Tibial artery (tissue), 4 donors: ENCODE data around the gene TMIE.

Experiments used
- DNase-seq, 2 donors: peaks; one replicate each; pipeline ENCODE4 v3.0.0-alpha.2; 2019
- H3K27ac ChIP-seq, 2 donors: fragments of 200-600 bp; sonication (generic) in 1 of 2; 1 replicate in 1 of 2; 2 replicates in 1 of 2; pipeline ENCODE4 v1.5.1; 2018 to 2019; ENCODE audit warnings: mild to moderate bottlenecking in 1 of 2
- H3K27me3 ChIP-seq, 2 donors: fragments of 200-600 bp; sonication (generic) in 1 of 2; one replicate each; pipeline versions ENCODE4 v1.5.1 to v1.6.0; 2016 to 2019
- H3K36me3 ChIP-seq, 3 donors: fragments of 200-600 bp; sonication (generic) in 2 of 3; one replicate each; pipeline ENCODE4 v1.5.1; 2016 to 2019; ENCODE audit warnings: mild to moderate bottlenecking in 2 of 3
- H3K4me1 ChIP-seq, 4 donors: fragments of 200-600 bp; sonication (generic) in 2 of 4; 1 replicate in 3 of 4; 2 replicates in 1 of 4; pipeline ENCODE4 v1.5.1; 2016 to 2019
- H3K4me3 ChIP-seq, 2 donors: fragments of 200-600 bp; sonication (generic) in 1 of 2; 1 replicate in 1 of 2; 2 replicates in 1 of 2; pipeline ENCODE4 v1.5.1; 2018 to 2019; ENCODE audit warnings: mild to moderate bottlenecking in 2 of 2
- H3K9me3 ChIP-seq, 3 donors: fragments of 200-600 bp; sonication (generic) in 1 of 3; one replicate each; pipeline ENCODE4 v1.5.1; 2016 to 2019
- intact Hi-C: fragments of 100-400 bp; cut with DNase I; formaldehyde crosslinking; loops from one replicate; pipeline ENCODE4 v1.15.0; 2023; ENCODE audit warnings: low total_unique reads
- TF ChIP-seq, protein P1 (sequence below), 2 experiments: fragments of 200-600 bp in 1 of 2; fragments of 450-650 bp in 1 of 2; IDR thresholded peaks; one replicate each; pipeline ENCODE4 v1.5.1; 2017 to 2019; ENCODE audit warnings: antibody characterized with exemption in 2 of 2, mild to moderate bottlenecking in 1 of 2, moderate library complexity in 1 of 2

Gene TMIE

DNA sequence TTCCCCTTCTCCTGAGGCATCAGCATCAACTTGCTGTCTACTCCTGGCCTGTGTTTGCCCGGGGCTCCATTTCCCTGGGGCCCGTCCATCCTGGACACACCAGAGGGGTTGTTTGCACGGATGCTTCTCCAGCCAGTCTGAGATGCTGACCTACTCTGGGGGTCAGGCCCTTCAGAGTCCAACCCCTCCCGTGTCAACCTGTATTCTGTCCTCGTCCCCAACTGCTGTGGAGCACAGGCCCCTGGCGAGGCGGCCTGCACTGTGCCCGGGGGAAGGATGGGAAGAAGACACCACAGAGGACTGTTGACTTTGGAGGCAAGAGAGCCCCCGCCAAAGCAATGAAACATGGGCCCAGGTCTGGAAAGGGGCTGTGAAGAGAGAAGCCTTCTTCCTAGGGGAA, 33.5 kb upstream of the TMIE start:
- Histone ChIP-seq H3K27me3 (peaks cover 0 to 6% of the 10 kb centered on the region in 2 donors), H3K27ac (no peak overlapping the region), H3K9me3 (no peaks in the 10 kb centered on the region), H3K36me3 (peaks cover 0 to 20% (median 0%) of the 10 kb centered on the region in 3 donors), H3K4me1 (peaks cover 0 to 7% (median 0%) of the 10 kb centered on the region in 4 donors), H3K4me3 (no peak overlapping the region)
- TF ChIP-seq, protein P1, sequence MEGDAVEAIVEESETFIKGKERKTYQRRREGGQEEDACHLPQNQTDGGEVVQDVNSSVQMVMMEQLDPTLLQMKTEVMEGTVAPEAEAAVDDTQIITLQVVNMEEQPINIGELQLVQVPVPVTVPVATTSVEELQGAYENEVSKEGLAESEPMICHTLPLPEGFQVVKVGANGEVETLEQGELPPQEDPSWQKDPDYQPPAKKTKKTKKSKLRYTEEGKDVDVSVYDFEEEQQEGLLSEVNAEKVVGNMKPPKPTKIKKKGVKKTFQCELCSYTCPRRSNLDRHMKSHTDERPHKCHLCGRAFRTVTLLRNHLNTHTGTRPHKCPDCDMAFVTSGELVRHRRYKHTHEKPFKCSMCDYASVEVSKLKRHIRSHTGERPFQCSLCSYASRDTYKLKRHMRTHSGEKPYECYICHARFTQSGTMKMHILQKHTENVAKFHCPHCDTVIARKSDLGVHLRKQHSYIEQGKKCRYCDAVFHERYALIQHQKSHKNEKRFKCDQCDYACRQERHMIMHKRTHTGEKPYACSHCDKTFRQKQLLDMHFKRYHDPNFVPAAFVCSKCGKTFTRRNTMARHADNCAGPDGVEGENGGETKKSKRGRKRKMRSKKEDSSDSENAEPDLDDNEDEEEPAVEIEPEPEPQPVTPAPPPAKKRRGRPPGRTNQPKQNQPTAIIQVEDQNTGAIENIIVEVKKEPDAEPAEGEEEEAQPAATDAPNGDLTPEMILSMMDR (IDR thresholded peaks at IDR 0.05) = no peak
- intact Hi-C loops = no loop called here
- peak; percentile 9 to 52 for DNase-seq

DNA sequence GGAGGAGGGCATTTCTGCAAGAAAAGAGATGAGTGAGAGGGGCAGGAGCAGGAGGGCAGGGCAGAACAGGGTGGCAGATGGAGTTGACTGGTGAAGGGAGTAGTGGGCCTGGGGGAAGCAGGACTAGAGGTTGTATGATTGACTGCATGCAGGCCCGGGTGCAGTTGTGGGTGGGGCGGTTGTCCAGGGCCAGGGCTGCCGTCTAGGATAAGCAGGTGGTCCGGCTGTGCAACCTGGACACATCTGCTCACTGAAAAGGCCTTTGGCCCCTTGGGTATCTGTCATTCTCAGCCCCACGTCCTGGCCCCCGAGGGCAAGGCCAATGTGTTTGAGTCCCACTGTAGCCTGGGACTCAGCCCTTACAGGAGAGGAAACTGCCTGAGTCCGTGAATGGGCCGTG, 33.1 kb upstream of the TMIE start:
- H3K27me3 ChIP-seq = peaks cover 0 to 5% of the 10 kb centered on the region in 2 donors
- TF ChIP-seq, protein P1 (IDR thresholded peaks at IDR 0.05) = no peak
- H3K27ac ChIP-seq = no peak overlapping the region
- no peaks in the 10 kb centered on the region for H3K9me3 ChIP-seq
- H3K4me1 ChIP-seq = peaks cover 0 to 3% (median 0%) of the 10 kb centered on the region in 4 donors
- peaks cover 0 to 24% (median 0%) of the 10 kb centered on the region in 3 donors for H3K36me3 ChIP-seq
- peak in 1 of 2 donors; percentile 58 for DNase-seq
- no peak overlapping the region for H3K4me3 ChIP-seq
- intact Hi-C loops = no loop called here

GRCh38 chr3:46668591-46668990, 32.6 kb upstream of the TMIE start:
- peaks cover 2 to 29% (median 4%) of the 10 kb centered on the region in 3 donors for H3K36me3 ChIP-seq
- DNase-seq = peak; percentile 9 to 38
- no peaks in the 10 kb centered on the region for H3K9me3 ChIP-seq
- H3K27me3 ChIP-seq = peaks cover 0 to 3% of the 10 kb centered on the region in 2 donors
- no peaks in the 10 kb centered on the region for H3K4me1 ChIP-seq
- no peak overlapping the region for H3K27ac ChIP-seq
- TF ChIP-seq, protein P1 (IDR thresholded peaks at IDR 0.05) = no peak
- no peak overlapping the region for H3K4me3 ChIP-seq
- intact Hi-C loops = no loop called here

DNA sequence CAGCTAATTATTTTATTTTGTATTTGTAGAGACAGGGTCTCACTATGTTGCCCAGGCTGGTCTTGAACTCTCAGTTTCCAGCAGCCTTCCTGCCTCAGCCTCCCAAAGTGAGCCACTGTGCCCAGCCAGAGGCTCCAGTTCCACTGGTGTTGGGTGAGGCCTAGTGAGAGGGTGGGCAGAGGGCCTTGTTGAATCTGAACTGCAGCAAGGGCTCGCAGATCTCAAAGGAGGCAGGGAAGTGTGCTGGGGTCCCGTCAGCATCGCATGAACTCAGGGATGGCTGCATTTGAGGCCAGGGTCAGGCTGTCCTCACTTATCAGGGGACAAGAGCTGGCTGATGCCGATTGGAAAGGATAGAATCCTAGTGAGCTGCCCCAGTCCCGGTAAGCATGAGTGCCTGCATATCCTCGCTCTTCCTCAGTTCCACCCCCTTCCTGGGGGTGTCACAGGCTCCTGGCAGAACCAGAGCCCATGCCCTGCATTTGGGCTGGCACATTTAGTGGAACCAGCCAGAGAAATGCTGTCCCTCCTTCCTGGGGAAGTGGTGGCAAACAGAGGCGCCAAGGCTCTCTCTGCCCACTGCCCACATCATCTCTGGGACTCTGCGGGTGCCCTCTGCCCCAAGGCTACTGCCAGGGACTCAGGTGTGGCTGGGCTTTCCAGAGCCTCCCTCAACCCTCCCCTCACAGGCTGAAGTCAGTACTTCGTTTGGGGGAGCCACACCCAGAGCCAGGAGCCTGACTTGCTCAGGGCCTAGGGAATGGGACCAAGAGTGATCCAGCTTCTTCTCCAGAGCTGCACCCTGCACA, 31.8 kb upstream of the TMIE start:
- Histone ChIP-seq H3K36me3 (peaks cover 7 to 37% (median 8%) of the 10 kb centered on the region in 3 donors), H3K9me3 (no peaks in the 10 kb centered on the region), H3K27me3 (peaks cover 0 to 3% of the 10 kb centered on the region in 2 donors), H3K4me1 (no peaks in the 10 kb centered on the region), H3K4me3 (no peak overlapping the region), H3K27ac (no peak overlapping the region)
- peak; percentile 15 to 48 for DNase-seq
- intact Hi-C loops = no loop called here
- TF ChIP-seq, protein P1 (IDR thresholded peaks at IDR 0.05) = no peak

- TF ChIP-seq, protein P1 (IDR thresholded peaks at IDR 0.05) = no peak
- DNase-seq = peak in 1 of 2 donors; percentile 47
- Histone ChIP-seq H3K9me3 (no peaks in the 10 kb centered on the region), H3K4me3 (no peak overlapping the region), H3K36me3 (peaks cover 7 to 45% (median 8%) of the 10 kb centered on the region in 3 donors), H3K4me1 (no peaks in the 10 kb centered on the region), H3K27ac (no peak overlapping the region), H3K27me3 (peaks cover 0 to 3% of the 10 kb centered on the region in 2 donors)
- intact Hi-C loops = no loop called here
Measured at GRCh38 chr3:46670000-46670890, 30.9 kb upstream of the TMIE start.
